Measurements from ENCODE around the gene PSME4.

PSME4 gene, protein sequence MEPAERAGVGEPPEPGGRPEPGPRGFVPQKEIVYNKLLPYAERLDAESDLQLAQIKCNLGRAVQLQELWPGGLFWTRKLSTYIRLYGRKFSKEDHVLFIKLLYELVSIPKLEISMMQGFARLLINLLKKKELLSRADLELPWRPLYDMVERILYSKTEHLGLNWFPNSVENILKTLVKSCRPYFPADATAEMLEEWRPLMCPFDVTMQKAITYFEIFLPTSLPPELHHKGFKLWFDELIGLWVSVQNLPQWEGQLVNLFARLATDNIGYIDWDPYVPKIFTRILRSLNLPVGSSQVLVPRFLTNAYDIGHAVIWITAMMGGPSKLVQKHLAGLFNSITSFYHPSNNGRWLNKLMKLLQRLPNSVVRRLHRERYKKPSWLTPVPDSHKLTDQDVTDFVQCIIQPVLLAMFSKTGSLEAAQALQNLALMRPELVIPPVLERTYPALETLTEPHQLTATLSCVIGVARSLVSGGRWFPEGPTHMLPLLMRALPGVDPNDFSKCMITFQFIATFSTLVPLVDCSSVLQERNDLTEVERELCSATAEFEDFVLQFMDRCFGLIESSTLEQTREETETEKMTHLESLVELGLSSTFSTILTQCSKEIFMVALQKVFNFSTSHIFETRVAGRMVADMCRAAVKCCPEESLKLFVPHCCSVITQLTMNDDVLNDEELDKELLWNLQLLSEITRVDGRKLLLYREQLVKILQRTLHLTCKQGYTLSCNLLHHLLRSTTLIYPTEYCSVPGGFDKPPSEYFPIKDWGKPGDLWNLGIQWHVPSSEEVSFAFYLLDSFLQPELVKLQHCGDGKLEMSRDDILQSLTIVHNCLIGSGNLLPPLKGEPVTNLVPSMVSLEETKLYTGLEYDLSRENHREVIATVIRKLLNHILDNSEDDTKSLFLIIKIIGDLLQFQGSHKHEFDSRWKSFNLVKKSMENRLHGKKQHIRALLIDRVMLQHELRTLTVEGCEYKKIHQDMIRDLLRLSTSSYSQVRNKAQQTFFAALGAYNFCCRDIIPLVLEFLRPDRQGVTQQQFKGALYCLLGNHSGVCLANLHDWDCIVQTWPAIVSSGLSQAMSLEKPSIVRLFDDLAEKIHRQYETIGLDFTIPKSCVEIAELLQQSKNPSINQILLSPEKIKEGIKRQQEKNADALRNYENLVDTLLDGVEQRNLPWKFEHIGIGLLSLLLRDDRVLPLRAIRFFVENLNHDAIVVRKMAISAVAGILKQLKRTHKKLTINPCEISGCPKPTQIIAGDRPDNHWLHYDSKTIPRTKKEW (N-terminal part only)

DNA sequence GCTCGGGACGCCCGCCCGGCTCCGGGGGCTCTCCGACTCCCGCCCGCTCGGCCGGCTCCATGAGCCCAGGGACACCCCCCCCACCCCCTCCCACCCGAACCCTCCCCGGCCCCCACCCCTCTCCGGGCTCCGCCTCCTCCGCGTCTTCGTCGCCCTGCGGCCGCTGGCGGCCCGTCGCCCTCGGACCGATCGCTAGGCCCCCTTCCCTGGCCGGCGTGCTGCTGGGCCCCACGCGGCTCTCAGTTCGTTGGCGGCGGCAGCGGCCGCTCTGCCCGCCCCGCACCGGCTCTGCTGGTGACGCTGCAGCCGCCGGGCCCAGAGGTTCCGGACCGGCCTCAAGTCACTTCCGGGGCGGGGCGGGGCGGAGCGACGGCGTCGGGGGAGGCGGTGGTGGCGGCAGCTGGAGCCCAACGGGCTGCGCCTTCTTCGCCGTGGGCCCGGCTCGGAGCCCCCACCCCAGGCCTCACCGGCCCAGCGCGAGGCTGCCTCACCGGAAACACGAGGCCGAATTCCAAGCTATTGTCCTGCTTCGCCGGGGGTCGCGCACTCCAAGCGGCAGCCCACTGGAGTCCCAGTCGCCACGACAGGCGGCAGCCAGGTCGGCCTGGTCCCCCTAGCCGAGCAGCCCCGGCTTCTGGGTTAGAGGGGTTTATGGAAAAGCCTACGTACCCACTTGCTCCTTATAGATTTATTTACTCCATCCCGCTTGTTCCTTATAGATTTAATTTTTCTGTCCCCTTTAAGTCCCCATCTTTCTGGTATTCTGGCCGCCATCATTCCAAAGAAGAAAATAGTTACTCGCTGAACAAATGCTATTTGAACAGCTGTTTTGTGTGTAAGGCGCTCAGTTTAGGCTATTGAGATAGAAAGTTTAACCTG lies at the start of gene PSME4:
TSS of gene PSME4 (minus strand) at position 270 of the 879 bp plus-strand sequence. CDS start at position 61, 209 bp downstream.
- peak; percentile 97 for DNase-seq

DNA sequence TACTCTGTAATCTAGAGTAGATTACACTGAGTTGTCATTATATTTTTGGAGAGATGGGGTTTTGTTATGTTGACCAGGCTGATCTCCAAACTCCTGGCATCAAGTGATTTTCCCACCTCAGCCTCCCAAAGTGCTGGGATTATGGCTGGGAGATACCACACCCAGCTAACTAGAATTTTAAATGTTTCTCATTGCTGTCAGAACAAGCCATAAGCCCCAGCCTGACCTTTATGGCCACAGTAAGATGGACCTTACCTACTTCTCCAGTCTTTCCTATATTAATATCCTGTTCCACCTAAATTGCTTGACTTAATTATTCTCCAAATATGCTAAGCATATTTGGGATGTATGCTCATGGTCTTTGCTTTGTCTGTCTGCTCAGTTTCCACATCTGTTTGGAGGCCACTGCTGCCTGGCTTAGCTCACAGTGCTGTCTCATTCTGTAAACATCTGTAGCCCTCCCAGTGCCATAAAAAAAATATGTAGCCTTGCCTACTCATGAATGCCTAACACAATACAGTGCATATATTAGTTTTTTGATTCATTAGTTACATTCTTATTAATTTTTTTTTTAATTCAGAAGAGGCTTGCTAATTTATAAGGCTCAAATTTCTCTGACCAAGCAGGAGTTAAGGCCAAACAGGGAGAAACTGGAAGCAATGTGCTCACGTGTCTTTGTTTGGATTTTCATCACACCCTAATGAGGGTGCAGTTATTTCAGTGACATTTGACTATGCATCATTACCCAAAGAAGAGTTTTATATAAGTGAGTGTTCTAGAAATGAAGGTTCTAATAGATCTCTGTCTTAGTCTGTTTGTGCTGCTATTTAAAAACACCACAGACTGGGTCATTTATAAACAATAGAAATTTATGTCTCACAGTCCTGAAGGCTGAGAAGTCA lies 45.3 kb upstream of the PSME4 start:
- no peak for DNase-seq

DNA sequence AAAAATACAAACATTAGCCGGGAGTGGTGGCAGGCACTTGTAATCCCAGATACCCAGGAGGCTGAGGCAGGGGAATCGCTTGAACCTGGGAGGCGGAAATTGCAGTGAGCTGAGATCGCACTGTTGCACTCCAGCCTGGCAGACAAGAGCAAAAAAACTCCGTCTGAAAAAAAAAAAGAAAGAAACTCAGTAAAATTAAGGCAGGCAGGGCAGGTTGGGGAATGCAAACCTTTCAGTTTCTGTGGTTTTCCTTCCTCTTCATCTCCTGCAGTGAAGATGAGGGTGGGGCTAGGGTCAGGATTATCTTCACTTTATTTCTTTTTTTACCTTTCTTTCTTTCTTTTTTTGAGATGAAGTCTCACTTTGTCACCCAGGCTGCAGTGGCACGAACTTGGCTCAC lies 43.2 kb upstream of the PSME4 start:
- DNase-seq, result no peak

DNA sequence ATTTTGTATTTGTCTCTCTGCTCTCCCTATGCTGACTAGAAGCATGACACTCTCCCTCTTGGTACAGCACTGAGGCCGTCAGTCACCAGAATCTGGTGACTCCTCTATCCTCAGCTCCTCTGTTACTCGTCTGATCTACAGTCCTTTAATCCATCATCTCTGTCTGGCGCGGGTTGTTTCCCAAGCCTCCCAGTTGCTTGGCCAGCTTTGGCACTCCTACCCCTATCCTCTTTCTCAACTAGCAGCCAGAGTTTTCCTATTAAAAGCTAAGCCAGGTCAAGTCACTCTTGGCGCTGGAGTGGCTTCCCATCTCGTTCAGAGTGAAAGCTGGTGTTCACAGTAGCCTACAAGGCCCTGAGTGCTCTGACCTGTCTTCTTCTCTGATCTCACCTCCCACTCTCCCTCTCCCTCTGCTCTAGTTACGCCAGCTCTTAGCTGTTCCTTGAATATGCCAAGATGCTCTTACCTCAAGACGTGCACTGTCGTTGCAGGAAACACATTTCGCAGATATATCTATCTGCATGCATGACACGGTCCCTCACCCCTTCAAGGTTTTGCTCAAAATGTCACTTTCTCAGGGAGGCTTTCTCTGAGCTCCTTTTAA lies 41.8 kb upstream of the PSME4 start:
- no peak for DNase-seq

DNA sequence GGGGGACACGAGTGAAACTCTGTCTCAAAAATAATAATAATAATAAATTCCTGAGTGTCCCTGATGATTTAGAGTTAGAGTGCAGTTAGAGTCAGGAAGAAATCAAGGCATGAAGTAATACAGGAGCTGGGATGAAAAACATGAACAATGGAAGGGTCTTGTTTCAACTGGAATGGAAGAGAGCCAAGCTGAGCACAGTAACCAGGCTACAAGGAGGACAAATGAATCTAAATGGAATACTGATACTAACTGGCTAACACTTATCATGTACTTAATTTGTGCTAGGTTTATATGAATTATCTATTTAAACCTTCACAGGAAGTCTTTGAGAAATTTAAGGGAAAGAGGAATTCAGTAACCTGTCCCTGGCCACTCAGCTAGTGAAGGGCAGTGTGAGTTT lies 38.8 kb upstream of the PSME4 start:
- DNase-seq, result no peak

DNA sequence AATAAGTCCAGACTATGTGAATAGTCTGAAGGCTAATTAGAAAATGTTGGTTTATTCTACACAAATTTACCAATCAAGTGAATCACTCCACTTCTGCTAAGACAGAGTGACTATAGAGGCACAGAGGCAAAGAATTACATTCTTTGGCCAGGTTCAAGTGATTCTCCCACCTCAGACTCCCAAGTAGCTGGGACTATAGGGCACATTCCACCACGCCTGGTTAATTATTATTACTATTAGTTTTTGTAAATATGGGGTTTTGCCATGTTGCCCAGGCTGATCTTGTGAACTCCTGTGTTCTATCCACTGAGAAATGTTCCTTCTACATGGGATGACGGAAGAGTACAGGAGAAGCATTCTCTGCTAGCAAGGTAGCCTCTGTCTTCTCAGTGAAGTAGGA lies 37.6 kb upstream of the PSME4 start:
- DNase-seq, result no peak

DNA sequence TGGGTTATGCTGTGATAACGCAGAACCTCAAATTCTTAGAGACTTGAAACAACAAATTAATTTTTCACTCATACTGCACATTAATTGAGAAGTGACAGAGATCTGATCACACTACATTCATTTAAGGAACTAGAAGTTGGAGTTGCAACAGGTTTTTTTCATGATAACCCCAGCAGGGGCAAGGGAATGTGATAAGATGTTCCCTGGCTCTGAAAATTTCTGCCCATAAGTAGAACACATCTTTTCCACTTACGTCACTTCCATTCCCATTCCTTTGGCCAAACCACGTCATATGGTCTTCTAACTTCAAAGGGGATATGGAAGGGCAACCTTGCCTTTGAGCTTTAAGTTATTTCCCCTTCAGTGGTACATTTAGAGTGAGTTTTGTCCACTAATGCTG lies 29.7 kb upstream of the PSME4 start:
- DNase-seq, result no peak

DNA sequence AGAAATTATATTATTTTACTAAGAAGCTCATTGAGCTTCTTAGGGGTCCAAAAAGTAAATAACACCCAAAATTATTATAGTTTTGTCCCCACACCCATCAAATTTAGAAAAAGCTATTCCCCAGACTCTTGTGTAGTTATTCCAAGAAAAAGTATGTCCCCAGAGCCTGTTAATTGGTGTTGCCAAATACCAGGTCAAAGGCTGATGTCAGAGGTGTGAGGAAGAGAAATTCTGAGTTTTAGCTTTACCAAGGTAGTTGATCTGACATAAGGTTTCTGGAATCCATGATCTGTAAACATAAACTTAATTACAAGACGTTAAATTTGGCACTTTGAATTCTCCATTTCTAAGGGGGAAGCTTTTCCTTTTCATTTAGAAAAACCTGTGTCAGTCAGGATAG lies 29.3 kb upstream of the PSME4 start:
- no peak for DNase-seq

DNA sequence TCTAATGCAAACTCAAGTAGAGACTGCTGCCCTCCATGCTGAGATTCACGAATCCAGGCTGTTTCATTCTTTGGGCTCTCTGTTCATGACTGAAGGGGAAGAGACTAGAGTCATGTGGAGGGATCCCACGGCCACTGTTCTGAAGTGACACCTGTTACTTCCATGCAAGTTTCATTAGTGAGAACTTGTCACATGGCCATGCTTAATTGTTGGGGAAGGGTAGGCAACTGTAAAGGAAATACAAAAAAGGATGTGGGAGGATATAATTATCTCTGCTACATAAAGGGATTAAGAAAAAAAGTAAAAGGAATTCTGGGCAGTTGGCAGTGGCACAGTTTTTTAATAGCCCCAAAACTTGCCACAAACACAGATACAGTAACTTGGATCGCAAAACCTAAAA lies 28.0 kb upstream of the PSME4 start:
- no peak for DNase-seq

DNA sequence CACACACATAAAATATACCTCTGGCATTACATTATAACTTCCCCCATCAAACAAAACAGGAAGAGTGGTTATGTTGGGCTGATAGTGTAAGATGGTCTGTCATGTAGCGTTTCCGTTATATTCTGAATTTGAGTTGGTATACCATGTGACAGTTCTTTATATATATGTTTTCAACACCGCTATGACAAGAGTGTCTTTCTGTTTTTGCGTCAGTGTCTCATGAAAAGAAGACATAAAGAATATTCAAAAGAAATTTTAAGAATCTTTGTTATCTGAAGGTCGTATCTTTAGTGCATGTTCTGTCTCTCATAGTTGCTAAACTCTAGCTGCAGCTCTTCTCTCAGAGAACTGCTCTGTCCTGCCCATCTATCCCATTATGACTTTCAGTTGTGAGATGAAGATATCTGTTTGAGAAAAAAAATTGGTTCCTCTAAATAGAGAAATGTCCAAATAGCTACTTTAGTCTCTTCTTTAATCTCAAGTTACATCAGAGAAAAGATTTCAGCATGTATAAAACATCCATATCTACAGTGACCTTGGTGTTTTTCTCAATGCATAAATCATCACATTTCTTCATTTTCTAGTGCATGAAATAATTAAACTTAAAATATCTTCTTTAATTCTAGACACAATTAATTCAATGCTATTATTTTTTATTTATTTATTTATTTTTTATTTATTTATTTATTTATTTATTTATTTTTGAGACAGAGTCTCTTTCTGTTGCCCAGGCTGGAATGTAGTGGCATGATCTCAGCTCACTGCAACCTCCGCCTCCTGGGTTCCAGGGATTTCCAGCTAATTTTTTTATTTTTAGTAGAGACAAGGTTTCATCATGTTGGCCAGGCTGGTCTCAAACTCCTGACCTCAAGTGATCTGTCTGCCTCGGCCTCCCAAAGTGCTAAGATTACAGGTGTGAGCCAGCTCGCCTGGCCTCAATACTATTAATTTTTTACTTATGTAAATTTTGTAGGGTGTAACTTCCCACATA lies 24.3 kb upstream of the PSME4 start:
- no peak for DNase-seq

DNA sequence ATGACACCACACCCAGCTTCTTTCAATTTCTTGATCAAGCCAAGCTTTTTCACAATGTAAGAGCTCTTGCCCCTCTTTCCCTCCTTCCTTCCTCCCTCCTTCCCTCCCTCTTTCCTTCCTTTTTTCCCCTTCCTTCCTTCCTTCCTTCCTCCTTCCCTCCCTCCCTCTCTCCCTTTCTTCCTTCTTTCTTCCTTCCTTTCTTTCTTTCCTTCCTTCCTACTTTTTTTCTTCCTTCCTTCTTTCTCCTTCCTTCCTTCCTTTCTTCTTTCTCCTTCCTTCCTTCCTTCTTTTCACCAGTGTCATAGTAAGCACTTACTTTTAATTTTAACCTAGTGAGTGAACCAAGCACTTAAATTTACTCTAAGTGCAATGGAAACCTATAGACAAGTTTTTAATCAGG lies 21.2 kb upstream of the PSME4 start:
- DNase-seq, result no peak

DNA sequence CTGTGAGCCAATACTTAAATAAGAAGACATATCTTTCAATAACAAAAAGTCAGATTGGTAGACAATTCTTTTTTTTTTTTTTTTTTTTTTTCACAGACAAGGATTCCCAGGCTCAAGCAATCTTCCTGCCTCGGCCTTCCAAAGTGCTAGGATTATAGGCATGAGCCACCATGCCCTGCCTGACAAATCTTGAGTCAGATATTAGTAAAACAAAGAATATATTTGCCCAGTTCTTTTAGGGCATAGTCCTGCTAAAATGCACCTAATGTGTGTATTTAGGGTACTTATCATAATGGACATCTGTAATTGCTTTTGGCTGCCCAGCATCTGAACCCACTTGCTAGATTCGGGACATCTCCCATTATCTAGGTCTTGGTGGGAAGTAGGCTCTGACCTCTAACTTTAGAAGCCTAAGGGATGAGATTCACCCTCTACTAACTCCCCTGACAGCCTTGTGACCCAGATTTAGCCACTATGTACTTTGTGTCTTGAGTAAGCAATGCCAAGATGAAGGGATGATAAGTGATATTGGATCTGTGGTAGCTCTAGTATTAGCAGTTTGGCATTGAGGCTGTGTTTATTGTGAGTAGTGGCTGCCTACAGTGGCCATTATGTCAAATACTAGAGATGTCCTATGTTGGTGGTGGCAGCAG lies 18.5 kb upstream of the PSME4 start:
- DNase-seq, result no peak

DNA sequence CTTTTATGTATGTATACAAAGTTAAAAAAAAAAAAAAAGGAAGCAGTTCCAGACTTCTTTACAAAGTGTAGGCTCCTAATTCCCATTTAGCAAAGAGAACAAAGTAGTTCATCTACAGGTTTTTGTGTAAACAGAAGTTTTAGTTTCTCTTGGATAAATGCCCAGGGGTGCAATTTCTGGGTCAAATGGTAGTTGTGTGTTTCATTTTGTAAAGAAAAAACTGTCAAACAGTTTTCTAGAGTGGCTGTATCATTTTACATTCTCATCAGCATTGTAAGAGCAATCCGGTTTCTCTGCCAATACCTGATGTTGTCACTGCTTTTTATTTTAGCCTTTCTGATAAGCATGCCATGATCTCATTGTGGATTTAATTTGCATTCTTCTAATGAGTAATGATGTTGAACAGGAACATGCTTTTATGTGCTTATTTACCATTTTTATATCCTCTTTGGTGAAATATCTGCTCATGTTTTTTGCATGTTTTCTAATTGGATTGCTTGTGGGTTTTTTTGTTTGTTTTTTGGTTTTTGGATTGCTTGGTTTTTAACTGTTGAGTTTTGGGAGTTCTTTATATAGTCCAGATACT lies 16.6 kb upstream of the PSME4 start:
- no peak for DNase-seq

DNA sequence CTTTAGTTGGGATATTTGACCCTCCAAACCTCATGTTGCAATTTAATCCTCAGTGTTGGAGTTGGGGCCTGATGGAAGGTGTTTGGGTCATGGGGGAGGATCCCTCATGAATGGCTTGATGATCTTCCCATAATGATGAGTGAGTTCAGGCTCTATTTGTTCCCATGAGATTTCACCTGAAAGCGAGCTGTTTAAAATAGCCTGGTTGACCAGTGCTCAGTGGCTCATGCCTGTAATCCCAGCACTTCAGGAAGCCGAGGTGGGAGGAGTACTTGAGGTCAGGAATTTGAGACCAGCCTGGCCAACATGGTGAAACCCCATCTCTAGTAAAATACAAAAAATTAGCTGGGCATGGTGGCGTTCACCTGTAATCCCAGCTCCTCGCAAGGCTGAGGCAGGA lies 14.9 kb upstream of the PSME4 start:
- no peak for DNase-seq

DNA sequence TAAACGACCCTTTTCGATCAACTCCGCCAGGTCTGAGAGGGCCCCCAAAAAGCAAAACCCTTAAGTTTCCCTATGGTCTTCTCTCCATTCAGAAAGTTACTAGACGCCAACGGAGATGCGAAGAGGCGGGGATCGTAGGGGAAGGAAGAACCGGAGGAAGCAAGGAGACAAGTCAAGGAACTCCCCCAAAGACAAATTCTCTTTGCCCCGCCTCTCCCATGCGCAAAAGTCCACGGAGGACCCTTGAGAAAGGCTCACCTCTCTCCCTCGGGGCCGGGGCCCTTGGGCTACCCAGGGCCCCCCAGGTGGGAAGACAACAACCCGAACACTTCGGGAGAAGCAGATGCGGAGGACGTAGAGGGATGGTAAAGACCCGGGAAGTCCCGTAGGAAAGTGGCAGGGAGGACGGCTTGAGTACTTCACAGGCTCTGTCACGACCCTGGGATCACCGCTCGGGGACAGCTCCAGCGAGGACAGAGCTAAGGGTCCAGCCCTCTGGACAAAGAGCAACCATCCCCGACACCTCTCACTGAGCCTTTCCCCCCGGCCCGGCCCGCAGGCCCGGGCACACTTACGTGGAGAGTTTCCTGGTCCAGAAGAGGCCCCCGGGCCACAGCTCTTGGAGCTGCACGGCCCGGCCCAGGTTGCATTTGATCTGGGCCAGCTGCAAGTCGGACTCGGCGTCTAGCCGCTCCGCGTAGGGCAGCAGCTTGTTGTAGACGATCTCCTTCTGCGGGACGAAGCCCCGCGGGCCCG lies 647 bp downstream of the PSME4 start:
- DNase-seq, result peak; percentile 67

DNA sequence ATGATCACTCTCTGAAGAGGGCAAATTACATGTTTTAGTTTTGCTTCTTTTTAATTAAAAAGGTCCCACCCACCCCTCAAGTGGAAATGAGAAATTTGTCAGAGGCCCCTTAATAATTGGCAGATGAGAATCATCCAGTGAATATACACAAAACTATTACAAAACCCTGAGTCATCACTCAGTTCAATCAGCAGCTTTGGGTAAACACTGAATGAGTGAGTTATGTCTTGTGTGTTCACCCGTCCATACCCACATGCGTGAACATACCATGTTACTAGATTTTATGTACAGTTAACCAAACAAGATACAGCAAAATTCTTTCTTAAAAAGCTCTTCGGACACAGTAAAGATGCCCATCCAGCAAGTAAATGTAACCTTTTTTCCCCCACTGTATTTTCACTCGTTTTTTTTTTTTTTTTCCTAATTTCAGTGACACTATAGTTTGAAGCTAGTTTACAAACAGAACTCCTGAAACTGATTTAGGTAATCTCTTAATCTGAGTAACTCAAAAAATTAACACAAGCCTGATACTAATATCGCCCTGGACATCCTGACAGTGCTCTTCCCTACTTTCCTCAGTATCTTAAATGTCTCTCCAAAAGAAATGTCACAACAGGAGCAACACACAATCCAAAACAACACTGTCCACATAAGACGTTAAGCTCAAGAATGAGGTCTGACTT lies 1.4 kb downstream of the PSME4 start:
- DNase-seq, result no peak

Measured in activated CD8-positive, alpha-beta memory T cell treated with anti-CD3 and anti-CD28 coated beads, Interleukin-2, amount 50 U/mL, for 48 hours (primary cell).